ENCODE results near the gene TBX5.

GRCh38 chr12:114381177-114381576, 24.8 kb downstream of the TBX5 start:
- no peak for TF ChIP-seq CTCF (IDR thresholded peaks at IDR 0.05)
- no peak for TF ChIP-seq POLR2A (IDR thresholded peaks at IDR 0.05)

Data from right lobe of liver (tissue), 4 donors.